ENCODE data around the gene VAT1L.
"Not testable (repeated sequence)": the region's sequence is repeated elsewhere in the genome, so short reads cannot be mapped to it uniquely, and the experiment has no call there.

VAT1L gene

DNA sequence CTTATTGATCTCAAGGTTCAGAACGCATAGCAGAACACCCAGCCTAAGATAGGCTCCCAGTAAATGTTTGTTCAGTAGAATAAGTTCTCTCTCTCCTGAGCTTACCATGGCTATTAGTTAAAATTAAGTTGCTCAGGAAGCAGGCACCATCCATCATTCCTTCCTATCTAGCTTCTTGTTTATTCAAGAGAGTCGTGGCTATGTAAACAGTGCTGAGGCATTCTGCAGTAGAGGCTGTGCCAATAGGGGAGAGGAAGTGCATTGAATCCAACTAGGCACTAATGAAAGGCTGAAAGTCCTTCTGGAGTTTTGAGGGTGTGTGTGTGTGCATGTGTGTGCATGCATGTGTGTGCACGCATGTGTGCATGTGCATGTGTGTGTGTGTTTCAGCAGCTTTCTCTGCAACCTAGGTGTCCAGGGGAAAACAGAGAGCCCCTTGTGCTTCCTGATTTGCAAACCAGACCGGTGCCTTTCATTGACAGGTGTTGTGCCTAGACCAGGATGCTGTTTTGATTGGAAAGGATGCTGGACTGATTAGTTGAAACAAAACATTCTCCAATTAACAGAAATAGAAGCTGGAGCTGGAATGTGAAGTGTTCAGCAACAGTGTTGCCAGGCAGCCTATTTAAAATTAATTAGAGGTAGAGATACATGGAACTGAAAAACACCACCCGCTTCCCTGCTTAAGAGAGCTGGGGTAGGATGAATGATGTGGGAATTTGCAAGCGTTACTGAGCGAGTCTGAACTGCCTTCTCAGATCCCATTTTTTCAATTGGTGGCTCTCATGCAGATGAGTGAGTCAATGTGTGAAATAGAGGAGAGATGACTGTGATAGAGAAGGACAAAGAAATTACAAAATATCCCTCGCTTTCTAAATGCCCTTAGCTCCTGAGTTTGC, 130.7 kb downstream of the VAT1L start:
- no peak for DNase-seq

DNA sequence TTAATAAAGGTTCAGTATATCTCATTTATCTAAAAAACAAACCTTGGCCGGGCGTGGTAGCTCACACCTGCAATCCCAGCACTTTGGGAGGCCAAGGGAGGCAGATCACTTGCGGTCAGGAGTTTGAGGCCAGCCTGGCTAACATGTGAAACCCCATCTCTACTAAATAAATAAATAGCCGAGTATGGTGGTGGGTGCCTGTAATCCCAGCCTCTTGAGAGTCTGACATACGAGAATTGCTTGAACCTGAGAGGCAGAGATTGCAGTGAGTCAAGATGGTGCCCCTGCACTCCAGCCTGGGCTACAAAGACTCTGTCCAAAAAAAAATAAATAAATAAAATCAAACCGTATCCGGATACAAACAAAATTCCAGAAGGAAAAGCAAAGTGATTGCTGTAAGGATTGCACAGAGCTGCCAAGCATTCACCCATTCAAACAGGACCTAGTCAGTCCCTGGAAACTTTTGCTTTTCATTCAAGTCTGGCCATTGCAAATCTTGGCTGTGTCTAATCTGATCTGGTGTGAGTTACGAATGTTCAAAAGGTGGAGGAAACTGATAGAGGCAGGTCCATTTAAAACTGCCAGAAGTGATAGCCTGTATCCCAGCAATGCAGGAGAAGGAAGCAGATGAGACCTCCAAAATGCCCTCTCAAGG, 131.5 kb downstream of the VAT1L start:
- no peak for DNase-seq

DNA sequence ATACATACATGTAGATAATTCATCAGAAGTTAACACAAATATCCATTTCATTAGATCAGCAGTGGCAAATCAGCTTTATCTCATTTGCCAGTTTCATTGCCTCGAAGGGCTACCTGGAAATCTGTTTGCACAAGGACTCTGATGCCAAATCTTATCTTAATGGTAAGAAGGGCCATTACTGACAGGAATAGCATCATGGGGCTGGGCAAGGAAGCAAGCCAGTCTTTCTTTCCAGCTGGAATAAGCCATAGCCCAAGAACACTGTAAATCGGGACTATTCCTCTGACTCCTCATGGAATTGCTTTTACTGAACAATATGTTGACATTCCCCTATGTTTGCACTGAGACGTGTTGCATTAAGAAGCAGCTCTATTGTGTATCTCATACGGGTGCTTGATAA, 132.6 kb downstream of the VAT1L start:
- no peak for DNase-seq

DNA sequence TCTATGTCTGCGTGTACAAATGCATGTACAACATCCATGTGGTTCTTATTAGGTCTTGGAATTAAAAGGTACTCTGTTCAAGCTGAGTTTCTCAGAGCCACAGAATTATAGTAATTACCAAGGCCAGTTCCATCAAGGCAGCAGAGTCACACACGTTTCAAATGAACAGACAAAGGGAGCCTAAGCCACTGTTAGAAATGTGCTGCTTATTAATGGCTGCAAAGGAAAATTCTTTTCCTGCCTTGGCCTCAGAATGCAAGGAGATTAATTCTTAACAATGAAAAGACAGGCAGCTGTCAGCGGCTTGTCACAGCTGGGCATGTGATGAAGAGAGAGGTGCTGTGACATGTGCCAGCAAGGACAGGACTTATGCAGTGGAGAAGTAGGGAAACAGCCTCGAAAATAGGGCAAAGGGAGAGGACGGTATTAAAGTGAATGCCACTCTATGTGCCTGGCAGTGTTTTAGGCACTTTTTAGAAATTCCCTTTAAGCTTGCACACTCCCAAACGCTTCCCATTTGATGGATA, 133.9 kb downstream of the VAT1L start:
- no peak for DNase-seq

DNA sequence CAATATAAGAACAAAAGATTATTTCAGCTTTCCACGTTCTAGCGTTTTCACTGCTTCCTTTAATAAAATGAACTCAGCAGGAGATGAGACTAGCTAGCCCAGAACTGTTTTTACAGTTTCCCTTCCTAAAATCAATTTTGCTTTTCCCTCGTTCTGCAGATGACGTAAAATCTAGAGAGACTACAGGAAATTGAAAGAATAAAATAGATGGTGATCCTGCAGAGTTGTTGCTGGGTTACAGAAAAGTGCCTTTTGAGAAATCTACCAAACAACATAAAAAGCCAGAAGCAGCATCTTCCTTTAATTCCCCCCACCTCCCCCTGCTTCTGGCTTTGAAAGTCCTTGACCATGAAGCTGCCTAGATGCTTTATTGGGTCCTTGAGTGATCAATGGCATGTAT, 137.2 kb downstream of the VAT1L start:
- DNase-seq: no peak

DNA sequence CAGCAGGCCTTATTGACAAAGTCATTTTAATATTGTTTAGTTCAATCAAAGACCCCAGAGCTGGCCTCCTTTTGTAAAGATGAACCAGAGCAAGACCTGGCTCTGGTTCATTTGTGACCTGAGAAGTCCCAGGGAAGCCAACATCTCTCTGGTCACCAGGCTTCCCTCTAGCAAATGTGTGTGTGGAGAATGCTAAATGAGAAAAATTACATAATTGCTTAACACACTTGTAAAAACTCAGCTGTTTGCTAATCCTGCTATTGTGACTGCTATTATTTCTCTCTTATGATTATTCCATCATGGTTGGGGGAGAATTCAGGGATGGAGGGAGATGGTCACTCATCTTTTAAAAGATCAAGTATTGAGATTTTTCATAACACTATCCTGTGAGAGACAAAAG, 139.7 kb downstream of the VAT1L start:
- no peak for DNase-seq

DNA sequence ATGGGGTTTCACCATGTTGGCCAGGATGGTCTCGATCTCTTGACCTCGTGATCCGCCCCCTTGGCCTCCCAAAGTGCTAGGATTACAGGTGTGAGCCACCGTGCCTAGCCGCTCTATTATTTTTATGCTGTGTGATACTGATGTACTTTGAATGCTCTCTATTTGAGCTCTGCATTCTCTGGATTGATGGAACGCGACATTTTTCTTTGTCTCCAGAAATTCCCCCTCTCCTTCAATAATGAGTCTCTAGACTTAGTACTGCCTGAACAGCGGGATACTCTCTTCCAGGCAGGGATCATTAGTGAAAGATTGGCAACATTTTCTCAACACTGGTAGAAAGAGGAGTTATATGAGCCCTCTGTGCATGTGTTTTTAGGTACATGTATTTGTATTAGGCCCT, 140.6 kb downstream of the VAT1L start:
- no peak for DNase-seq

DNA sequence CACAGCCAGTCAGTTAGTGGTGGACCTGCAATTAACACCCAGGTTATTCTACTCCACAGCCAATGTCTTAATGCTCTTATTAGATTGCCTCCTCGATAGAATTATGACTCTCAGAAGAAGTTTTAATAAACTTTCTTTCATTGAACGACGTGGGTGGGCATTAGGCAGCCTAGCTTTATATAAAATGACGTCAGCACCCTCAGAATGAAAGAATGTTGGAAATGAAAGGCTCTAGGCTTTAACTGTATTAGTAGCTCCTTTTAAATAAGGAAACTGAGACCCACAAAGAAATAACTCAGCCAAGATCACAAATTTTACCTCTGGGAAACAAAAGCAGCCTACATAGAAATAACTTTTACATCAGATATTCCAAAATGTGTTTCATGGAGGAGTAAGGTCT, 142.7 kb downstream of the VAT1L start:
- DNase-seq: no peak

DNA sequence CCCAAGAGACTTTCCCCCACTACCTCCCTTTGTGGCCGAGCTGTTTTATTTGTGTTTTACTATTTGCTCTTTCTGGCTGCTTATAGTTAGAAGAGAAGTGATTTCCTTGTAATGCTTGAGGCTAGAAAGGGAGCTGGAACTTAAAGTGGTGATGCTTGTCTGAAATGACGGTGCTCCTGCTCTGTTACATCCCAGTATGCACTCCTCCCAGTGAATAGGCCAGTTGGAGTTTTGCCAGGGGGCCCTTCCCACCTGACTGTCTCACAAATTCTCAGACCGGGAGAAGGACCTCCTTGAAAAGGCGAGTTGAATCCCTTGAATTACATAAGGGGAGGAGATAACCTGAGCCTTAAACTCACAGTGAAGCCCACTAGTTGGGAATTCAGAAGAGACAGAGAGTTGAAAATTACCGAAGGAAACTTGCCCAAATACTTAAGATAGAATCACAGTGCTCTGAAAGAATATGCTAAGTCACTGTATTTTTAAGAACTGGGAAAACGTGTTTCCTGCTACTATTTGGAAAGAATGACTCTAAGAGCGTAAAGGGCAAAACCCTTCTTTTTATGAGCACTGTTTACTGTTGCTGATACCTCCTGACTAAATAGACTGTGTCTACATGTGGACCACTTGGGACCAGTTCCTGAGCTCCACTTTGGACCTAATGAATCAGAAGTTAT, 149.2 kb downstream of the VAT1L start:
- DNase-seq: no peak

DNA sequence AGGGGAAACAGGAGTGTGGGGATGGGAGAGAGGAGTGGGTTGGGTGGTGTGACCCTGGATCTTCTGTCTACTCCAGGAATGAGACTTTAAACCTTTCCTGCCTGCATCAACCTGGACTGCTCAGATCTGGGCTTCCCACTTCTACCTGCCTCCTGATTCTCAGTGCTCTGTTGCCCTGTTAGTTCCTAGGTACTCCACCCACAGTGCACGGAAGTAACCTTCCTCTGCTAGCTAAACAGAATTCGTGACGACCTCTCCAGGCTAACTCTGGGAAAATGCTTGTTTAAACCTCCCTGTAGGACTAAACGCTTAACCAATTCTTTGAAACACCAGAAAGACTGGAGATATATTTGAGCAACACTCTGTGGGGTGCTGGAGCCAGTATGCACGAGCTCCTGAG, 150.5 kb downstream of the VAT1L start:
- DNase-seq: no peak

DNA sequence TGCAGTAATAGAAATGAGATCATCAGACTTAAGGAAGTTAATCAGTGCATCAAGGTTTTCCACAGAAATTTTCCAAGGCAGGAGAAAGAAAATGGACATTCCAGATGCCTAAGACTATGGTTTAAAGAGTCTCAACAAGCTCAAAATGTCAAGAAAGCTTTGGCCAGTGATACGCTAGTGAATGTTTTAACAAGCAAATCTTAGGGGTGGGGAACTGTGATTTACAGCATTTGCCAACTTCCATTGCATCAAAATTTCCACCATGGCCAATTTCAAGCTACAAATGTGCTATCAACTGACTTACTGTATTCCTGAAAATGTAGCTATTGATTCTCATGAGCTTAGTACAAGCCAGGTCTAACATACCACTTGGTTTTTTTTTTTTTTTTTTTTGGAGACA, 151.6 kb downstream of the VAT1L start:
- DNase-seq: no peak

DNA sequence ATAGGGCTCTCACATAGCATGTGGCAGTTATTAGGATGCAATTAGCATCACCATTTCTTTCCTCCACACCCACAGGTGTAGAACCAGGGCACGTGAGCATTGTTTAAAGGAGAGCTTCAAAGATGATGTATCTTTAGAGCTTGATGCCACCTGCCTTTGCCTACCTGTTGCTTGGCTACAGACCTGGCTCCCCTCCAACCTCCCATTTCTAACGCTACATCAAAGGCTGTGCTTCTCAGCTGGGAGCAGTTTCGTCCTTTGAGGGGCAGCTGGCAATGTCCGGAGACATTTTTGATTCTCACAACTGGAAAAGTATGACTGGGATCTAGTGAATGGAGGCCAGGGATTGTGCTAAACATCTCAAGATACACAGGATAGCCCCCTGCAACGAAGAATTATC, 155.4 kb downstream of the VAT1L start:
- no peak for DNase-seq

DNA sequence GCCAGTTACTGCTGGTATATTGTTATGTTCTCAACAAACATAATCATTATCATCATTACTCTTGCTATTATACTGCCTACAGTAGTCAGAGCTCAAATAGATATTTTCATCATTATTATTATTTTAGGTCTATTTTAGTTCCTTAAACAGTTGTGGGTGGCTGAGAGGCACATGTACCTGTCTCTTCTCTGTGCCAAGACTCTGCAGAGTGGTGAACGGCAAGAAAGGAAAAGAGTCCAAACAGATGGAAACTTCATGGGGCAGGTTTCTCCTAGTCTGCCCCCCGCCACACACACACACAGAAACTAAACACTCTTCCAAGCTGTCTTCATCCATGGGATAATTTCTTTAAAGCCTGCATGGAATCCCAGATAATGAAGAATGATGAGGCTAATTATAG, 156.3 kb downstream of the VAT1L start:
- DNase-seq: no peak

DNA sequence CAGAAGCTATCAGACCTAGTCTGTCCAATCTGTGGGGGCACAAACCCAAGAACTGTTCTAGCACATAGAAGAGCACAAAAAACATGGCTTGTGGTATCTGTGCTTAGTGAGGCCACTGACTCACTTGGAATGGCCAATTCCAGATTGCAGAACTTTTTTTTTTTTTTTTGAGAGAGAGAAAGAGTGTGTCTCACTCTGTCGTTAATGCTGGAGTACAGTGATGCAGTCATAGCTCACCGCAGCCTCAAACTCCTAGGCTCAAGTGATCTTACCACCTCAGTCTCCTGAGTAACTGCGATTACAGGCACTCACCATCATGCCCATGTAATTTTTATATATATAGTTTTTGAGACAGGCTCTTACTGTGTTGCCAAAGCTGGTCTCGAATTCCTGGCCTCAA, 156.8 kb downstream of the VAT1L start:
- no peak for DNase-seq

DNA sequence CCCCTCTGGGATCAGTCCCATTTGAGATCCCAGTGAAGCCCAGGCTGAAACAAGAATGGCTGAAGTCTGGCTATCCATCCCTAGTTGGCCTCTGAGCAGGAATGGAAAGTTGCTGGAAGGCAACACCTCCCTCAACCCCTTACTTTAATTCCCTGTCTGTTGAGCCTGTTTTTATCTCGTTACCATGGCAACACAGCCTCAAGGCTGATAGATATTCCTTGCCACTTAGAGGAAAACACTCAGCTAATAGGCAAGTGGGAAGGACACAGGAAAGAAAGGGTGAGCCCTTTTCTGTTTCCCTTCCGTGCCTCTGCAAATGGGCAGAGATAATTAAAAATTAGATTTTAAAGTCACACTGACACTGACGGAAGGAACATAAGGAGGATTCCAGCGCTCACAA, 158.5 kb downstream of the VAT1L start:
- no peak for DNase-seq

DNA sequence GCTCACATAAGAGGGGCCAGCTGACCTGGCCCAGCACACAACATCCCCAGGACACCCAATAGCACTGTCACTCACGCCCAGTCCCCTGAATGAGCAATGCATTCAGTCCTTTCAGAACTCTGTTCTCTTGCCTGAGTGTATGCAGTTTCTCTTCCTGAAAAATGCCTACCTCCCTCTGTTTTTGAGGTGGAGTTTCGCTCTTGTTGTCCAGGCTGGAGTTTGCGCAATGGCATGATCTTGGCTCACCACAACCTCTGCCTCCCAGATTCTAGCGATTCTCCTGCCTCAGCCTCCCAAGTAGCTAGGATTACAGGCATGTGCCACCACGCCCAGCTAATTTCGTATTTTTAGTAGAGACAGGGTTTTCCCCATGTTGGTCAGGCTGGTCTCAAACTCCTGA, 159.2 kb downstream of the VAT1L start:
- not testable (repeated sequence) for DNase-seq

DNA sequence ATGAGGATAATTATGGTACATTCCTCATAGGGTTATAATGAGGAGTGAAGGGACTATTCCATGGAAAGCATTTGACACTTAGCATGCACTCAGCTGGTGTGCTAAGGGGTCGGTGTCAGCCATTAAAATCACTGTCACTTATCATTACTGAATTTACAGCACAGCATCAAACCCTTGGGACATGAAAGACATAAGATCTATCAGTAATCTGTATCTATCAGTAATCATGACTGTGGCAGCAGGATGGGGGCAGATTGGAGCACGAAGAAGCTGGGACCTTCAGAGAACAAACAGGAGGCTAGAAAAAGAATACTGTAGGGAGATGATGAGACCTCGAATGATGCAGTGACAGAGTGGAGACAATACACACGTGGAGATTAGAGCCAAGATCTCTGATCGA, 160.5 kb downstream of the VAT1L start:
- DNase-seq: no peak

DNA sequence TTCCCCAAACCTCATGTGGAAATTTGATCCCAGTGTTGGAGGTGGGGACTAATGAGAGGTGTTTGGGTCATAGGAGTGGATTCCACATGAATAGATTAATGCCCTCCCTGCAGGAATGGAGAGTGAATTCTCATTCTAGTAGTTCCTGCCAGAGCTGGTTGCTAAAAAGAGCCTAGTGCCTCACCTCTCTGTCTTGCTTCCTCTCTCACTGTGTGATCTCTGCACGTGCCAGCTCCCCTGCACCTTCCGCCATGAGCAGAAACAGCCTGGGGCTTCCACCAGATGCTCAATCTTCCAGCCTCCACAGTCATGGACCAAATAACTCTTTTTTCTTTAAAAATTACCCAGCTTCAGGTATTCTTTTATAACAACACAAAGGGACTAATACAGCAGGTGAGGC, 161.1 kb downstream of the VAT1L start:
- no peak for DNase-seq

DNA sequence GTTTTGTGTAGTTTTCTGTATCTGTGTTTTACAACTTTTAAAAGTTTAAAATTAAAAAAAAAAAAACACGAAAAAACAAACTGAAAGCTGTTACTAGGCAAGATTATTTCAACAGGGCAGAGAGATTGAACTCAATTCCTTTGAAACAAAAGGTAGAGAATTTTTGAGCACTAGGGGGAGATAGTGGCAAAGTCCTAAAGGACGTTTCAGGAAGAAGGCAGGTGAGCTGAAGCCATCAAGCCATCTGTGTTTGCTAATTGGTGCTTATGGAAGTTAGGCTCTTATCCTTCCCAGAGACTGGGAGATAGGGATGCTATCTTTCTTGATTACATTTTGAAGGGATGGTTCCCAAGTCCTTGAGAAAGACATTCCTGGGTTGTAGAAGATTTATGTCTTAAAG, 163.4 kb downstream of the VAT1L start:
- DNase-seq: no peak

DNA sequence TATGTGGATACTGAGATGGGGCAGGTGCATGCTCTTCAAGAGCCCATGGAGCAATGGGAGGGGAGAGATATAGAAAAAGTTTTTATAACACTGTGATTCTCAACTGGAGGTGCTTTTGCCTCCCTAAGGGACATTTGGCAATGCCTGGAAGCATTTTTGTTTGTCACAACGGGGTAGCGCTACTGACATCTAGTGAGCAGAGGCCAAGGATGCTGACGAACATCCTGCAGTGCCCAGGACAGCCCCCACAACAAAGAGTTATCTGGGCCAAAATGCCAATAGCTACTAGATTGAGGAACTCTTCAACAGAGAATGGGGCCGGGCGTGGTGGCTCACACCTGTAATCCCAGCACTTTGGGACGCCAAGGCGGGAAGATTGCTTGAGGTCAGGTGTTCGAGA, 166.8 kb downstream of the VAT1L start:
- no peak for DNase-seq

DNA sequence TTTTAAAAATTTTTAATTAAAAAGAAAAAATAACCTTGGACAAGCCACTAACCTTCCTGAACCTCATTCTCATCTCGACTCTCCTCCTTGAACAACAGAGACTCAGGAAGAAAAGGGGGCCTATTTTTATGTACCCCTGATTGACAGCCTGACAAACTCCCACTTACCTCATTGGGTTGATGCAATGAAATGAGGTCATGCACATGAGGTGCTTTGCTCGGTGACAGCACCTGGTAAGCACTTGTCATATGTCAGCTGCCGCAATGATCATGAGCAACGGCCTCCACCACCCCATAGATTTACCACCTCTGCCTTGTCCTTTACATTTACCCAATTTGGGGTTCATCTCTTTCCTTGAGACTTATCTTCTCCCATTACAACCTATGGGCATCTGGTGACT, 167.9 kb downstream of the VAT1L start:
- no peak for DNase-seq

DNA sequence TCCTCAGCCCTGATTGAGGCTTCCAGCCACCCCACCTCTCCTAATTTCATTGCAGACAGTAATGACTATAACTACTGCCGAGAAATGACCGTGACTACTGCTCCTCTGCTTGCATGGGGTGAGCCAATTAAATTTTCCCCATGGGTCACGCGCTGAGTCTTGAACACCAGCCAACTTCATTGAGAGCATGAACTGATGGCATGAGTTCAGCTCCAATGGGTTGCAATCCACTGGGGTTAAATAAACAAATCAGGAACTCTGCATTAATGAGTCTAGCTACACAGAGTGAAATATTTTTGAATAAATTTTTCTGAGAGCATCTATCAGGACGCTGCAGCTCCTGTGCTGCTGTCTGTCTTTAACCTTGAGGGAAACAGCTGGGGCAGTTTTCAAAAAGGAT, 172.4 kb downstream of the VAT1L start:
- DNase-seq: no peak

DNA sequence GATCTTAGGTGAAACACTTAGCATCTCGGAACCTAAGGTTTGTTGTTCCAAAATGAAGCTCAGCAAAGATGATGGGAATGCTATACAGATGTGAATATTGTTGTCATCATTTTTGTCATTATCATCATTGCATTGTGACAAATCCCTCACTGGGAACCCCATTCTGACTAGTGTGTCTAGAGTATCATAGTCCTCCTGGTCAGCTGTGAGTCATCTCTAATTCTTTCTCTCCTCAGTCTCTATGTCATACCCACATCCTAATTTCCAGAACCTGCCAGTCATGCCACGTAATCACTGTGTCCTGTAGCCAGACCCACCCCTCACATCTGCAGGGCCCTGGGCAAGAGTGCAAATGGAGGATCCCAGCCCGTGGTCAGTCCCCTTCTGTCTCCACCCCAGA, 173.4 kb downstream of the VAT1L start:
- DNase-seq: no peak

DNA sequence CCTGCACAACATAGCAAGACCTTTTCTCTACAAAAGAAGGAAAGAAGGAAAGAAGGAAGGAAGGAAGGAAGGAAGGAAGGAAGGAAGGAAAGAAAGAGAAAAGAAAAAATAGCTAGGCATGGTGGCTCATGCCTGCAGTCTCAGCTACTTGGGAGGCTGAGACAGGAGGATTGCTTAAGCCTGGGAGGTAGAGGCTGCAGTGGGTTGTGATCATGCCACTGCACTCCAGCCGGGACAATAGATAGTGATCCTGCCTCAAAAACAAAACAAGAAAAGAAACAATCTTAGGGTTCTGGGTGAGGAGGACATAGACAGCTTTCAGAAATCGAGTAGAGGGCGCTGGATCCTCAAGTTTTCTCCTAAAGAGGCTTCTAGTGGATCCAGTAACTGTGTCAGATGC, 174.3 kb downstream of the VAT1L start:
- no peak for DNase-seq

Measured in activated naive CD4-positive, alpha-beta T cell (primary cell).